CD4-positive, alpha-beta T cell treated with Interleukin-21 for 1 hour (primary cell): ENCODE measurements around the gene DIMT1.
A peak's percentile ranks its signal among the peaks of the same experiment; 100 is the strongest.

Experiments used
- DNase-seq: peaks from one replicate; pipeline ENCODE4 v3.0.0-alpha.2; 2020

The DIMT1 gene

GRCh38 chr5:62369039-62369438, 34.7 kb downstream of the DIMT1 start:
- no peak for DNase-seq

GRCh38 chr5:62362701-62363100, 41.0 kb downstream of the DIMT1 start:
- no peak for DNase-seq

DNA sequence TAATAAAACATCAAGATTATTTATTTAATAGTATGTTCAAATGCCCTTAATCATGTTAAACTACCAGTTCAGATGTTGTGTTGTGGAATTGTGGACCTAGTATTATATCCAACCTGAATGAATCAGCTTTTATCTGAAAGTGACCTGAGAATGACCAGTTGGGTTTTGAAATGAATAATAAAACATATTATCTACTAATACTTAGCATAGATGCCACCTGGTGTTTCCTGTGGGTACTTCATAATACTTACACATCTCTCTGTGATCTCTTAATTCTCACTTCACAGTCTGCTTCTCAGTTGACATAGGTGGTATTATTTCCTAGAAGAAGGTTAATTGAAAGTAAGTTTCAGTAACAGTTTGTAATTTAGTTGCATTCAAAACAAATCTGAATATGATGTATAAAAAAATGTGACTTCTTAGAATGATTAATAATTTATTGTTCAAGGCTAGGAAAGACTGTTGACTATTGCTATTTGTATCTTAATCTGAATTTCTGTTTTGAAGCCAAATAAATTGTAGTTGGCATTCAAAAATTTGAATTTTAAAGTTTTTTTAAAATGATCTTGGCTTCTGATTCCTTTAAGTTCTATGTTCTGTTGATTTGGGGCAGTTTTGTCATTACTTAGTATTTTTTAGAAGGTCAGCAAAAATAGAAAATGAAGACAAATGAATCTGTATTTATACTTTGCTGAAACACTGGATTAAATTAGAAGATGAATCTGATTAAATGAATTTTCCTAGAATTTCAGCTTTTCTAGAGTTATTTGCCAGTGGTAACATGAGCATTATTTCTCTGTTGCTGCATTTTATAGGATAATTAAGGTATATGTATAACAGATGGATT, 49.5 kb downstream of the DIMT1 start:
- peak; percentile 69 for DNase-seq

DNA sequence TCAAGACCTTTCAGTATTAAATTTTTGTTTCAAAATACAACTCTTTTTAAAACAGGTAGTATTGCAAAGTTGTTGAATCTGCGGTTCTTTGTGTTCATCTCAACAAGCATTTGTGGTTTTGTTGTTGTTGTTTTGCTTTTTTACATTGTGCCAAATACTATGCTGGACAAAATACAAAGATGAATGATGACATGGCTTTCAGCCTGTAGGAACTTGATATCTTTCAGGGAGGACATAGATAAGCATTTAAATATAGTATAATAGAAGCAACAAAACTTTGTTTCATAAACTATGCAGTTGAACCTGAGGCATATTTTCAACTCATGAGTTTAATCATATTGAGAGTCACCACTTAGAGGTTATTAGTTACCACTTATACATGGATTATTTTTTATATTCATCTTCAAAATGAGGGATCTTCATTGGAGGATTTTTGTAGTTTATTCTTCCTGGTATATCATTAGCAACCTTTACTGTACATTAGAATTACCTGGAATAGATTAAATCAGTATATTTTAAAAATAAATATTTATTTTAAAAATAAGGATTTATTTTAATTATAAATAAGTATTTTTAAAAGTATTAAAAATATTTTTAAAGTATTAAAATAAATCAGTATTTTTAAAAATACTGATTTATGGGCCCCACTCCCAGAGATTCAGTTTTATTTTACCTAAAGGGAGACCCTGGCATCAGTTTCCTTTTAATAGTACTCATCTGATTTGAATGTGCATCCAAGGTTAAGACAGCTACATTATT, 54.8 kb downstream of the DIMT1 start:
- DNase-seq: no peak

GRCh38 chr5:62347928-62348327, 55.8 kb downstream of the DIMT1 start:
- no peak for DNase-seq

- no peak for DNase-seq
These were observed 57.0 kb downstream of the DIMT1 start for GRCh38 chr5:62346748-62347147.

- DNase-seq: no peak
These were observed 60.3 kb downstream of the DIMT1 start for GRCh38 chr5:62343428-62343827.

- DNase-seq: no peak
These were observed 61.2 kb downstream of the DIMT1 start for GRCh38 chr5:62342476-62342837.

GRCh38 chr5:62341783-62342475, 61.8 kb downstream of the DIMT1 start:
- DNase-seq: peak; percentile 12

DNA sequence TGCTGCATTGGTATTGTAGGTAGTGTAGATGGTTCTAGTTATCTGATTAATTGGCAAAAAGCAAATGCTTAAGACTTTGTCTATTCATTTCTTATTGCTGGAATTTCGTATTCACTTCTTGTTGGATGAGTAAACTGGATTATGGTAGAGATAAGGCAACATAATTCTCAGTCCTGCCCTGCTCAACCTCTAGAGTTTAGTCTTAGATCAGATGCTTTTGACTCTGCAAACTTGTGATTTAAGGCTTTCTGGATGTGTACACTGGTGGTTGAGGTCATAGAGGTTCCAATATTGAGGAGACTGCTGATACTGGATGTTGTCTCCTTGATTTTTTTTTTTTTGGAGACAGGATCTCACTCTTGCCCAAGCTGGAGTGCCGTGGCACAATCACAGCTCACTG, 62.7 kb downstream of the DIMT1 start:
- DNase-seq: no peak

- no peak for DNase-seq
These were observed 63.3 kb downstream of the DIMT1 start for GRCh38 chr5:62340392-62340791.
